ENCODE measurements around the gene CENPE. TPM values are rescaled to one million over a fixed set of nuclear protein-coding genes. Genes with fewer than 3 reads are reported as not detected.

CENPE gene
- total and polyA plus RNA-seq, 2 of the 8 experiments (the other 6 are each of a cell fraction or from before 2014, with no cell fraction given), result 2.1 to 49.0 TPM

DNA sequence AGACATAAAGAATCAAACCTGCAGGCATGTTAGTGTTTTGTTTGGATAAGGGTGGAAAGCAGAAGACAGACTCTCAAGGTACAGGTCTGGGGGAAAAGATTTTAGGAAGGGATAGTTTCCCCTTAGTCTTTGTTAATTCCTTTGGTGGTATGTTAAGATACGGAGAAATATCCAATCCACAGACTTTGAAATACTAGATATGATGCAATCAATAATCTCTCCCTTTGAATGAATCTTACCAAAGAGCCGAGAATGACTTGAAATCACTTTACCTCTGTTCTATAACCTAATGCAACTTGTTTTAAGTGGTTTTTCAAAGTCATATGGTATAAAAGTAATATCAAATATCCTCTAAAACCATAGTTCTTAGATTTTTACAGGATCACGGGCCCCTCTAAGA is 93.3 kb downstream of the CENPE start:
- H3K27me3 ChIP-seq (replicated peaks in 1 of 4; ENCODE audit: control insufficient read depth in 3 of 4, extremely low read depth in 1 of 4, insufficient read depth in 3 of 4, low read length in 3 of 4), result no peaks in the 10 kb centered on the region
- H2BK5ac ChIP-seq (ENCODE audit: low read depth, low read length), result no peak overlapping the region
- no peak overlapping the region for H2BK12ac ChIP-seq (ENCODE audit: low read depth, low read length)
- no peak overlapping the region for H4K5ac ChIP-seq (ENCODE audit: insufficient read length, low read depth, low read length)
- no peak overlapping the region for H3K14ac ChIP-seq (ENCODE audit: insufficient read length)
- no peak overlapping the region for H4K91ac ChIP-seq (replicated peaks; ENCODE audit: insufficient read length, low read length)
- H4K20me1 ChIP-seq (replicated peaks in 1 of 2; ENCODE audit: control insufficient read depth in 1 of 2, insufficient read depth in 2 of 2, low read length in 2 of 2), result peaks cover 0 to 2% of the 10 kb centered on the region in 2 experiments
- POLR2A ChIA-PET (ENCODE audit: partially characterized antibody), result no interaction called here
- no peaks in the 10 kb centered on the region for H3K9me3 ChIP-seq (ENCODE audit: insufficient read depth in 2 of 2, low read depth in 1 of 2, low read length in 1 of 2)
- H3K4me3 ChIP-seq (ENCODE audit: extremely low read depth in 1 of 4, insufficient read depth in 2 of 4, low read depth in 3 of 4, low read length in 4 of 4), result no peak overlapping the region
- FAIRE-seq, result no peak
- no peak overlapping the region for H2BK20ac ChIP-seq (ENCODE audit: low read length)
- no peak overlapping the region for H3K18ac ChIP-seq (ENCODE audit: extremely low read depth, low read length)
- no peaks in the 10 kb centered on the region for H3K79me1 ChIP-seq (ENCODE audit: low read depth, low read length)
- WGBS, 2 experiments (ENCODE audit: extremely low coverage in 1 of 2, insufficient coverage in 1 of 2, insufficient read length in 1 of 2, insufficient replicate concordance in 2 of 2, low coverage in 1 of 2, low lambda C conversion rate in 2 of 2, missing lambda C conversion rate in 1 of 2), result 85% methylated on average over 3 of the region's 3 CpGs; no CpG with 5 or more reads in 1 of the 2 experiments
- H3K4me1 ChIP-seq (replicated peaks in 1 of 4; ENCODE audit: control insufficient read depth in 3 of 4, insufficient read depth in 4 of 4, low read length in 3 of 4), result no peaks in the 10 kb centered on the region
- no peak for DNase-seq (ENCODE audit: low read depth in 1 of 2, low spot score in 2 of 2)
- no peak for TF ChIP-seq YY1 (IDR thresholded peaks at IDR 0.05; ENCODE audit: low read depth, low read length)
- no peak for TF ChIP-seq BACH1 (IDR thresholded peaks at IDR 0.05; ENCODE audit: low read length)
- TF ChIP-seq CEBPB (IDR thresholded peaks at IDR 0.05; ENCODE audit: low read depth, low read length), result peak; percentile 52; the same call in 1 of the 2 replicates
- TF ChIP-seq TCF12 (IDR thresholded peaks at IDR 0.05; ENCODE audit: low read depth, low read length), result no peak
- H4K8ac ChIP-seq (ENCODE audit: extremely low read depth, insufficient read depth, low read length), result no peak overlapping the region
- H3K36me3 ChIP-seq (ENCODE audit: control insufficient read depth in 2 of 4, insufficient read depth in 4 of 4, low read length in 3 of 4), result peaks cover 8 to 24% (median 22%) of the 10 kb centered on the region in 4 experiments
- no peak overlapping the region for H3K4me2 ChIP-seq (ENCODE audit: insufficient read depth in 1 of 2, low read depth in 2 of 2, low read length in 2 of 2)
- CTCF ChIA-PET (ENCODE audit: partially characterized antibody), result interaction anchor here (1.8 kb wide), 1 partner anchor 10 kb away, joined by 3 read pairs; no protein-coding TSS in a partner anchor
- no peak overlapping the region for H2AFZ ChIP-seq (ENCODE audit: low read length)
- H2AK5ac ChIP-seq (ENCODE audit: low read depth, low read length), result no peak overlapping the region
- no peak overlapping the region for H3K27ac ChIP-seq (ENCODE audit: low read depth, low read length)
- no peak overlapping the region for H2BK120ac ChIP-seq (replicated peaks; ENCODE audit: low read depth, low read length)
- no peak overlapping the region for H2BK15ac ChIP-seq (ENCODE audit: low read length)
- H3K9ac ChIP-seq (replicated peaks in 1 of 4; ENCODE audit: extremely low read depth in 1 of 4, low read depth in 3 of 4, low read length in 3 of 4), result no peak overlapping the region
- H3K23ac ChIP-seq (ENCODE audit: insufficient read length), result no peak overlapping the region
- no peaks in the 10 kb centered on the region for H3K23me2 ChIP-seq (ENCODE audit: low read depth, low read length)
- H3K56ac ChIP-seq (replicated peaks; ENCODE audit: insufficient read length, low read depth, low read length), result no peak overlapping the region
- H3K79me2 ChIP-seq (ENCODE audit: control insufficient read depth in 1 of 2, insufficient read depth in 2 of 2, low read length in 2 of 2), result no peaks in the 10 kb centered on the region
- H3K4ac ChIP-seq (replicated peaks; ENCODE audit: insufficient read length, low read depth, low read length), result no peak overlapping the region

All from H1 (cell line).